ENCODE results near the gene SHBG. TPM values are rescaled to one million over a fixed set of nuclear protein-coding genes. Genes with fewer than 3 reads are reported as not detected.

Gene SHBG, protein sequence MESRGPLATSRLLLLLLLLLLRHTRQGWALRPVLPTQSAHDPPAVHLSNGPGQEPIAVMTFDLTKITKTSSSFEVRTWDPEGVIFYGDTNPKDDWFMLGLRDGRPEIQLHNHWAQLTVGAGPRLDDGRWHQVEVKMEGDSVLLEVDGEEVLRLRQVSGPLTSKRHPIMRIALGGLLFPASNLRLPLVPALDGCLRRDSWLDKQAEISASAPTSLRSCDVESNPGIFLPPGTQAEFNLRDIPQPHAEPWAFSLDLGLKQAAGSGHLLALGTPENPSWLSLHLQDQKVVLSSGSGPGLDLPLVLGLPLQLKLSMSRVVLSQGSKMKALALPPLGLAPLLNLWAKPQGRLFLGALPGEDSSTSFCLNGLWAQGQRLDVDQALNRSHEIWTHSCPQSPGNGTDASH
- total RNA-seq = 0.13 TPM in 1 of 2 replicates, not detected in the other

DNA sequence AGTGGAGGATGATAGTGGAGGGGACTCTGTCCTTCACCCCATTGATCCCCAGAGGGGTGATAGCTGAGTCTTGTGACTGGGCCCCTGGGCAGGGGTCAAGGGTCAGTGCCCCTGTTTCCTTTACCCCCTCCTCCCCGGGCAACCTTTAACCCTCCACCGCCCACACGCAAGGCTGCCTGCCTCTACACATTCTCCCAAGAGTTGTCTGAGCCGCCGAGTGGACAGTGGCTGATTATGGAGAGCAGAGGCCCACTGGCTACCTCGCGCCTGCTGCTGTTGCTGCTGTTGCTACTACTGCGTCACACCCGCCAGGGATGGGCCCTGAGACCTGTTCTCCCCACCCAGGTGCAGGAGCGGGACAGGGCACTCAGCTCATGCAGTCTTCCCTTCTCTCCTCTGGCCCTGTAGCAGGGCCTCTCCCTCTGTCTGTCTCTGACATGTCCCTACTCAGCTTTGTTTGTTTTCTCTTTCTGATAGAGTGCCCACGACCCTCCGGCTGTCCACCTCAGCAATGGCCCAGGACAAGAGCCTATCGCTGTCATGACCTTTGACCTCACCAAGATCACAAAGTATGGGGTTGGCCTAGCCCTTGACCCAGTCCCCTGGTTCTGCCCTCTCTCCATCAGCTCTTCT, at the start of gene SHBG:
SHBG (plus strand) TSS at position 197 of the 633 bp plus-strand sequence; CDS start at position 235, 38 bp downstream.

DNA sequence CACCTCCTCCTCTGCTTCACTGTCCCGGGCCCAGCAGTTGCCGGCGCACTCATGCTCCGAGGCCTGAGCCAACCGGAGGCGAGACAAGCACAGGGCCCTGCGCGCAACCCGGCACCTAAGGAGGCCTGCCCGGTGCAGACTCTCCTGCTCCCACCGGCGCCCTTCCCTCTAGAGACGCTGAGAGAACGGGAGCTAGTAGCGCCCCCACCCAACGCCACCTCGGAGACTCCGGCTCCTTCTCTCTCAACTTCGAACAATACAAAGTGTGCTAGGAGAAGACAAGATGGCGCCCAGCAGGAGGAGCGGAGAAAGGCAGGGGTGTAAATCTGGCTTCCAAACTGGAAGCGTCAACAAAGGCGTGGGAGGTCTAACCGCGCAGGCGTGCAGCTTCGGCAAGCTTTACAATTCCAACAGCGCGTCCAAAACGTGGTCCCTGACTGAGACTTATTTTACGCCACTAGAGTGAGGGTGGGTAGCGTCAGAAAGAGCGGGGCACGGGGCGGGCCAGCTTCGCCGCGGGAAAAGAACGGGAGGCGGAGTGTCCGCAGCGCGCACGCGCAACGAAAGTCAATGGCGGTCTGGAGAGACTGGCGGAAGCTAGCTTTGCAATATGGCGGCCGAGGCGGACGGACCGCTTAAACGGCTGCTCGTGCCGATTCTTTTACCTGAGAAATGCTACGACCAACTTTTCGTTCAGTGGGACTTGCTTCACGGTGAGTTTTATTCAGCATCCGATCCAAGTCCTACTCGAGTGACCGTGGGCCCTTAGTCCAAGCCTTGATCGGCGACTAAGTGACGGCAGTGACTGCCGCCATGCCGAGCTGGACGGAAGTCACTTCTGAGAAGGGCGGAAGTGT, 46.5 kb upstream of the SHBG start, which contains the start of gene MPDU1:
MPDU1 (plus strand) TSS at position 600 of the 857 bp plus-strand sequence; CDS start at position 611, 11 bp downstream.

GRCh38 chr17:7589891-7590691, 39.8 kb upstream of the SHBG start, which contains the start of gene SOX15:
Gene SOX15 (minus strand): TSS chr17:7590094. CDS start chr17:7589676, 418 bp downstream.

GRCh38 chr17:7614425-7615264, 15.3 kb upstream of the SHBG start, which contains the start of gene FXR2:
Gene FXR2 (minus strand): TSS chr17:7614897. CDS start chr17:7614532, 365 bp downstream.

GRCh38 chr17:7627250-7628121, 2.4 kb upstream of the SHBG start, which contains the start of gene SAT2:
Gene SAT2 (minus strand): TSS chr17:7627821. CDS start chr17:7627635, 186 bp downstream.

GRCh38 chr17:7650509-7651096, 20.7 kb downstream of the SHBG start, which contains the start of gene ATP1B2:
Gene ATP1B2 (plus strand): TSS chr17:7650926. CDS start chr17:7651519, 593 bp downstream.

Other genes with a start within 250 kb of the SHBG start
- 0.15 and 2.5 TPM in 2 replicates for gene TNK1, start 249.0 kb upstream of the SHBG start, total RNA-seq
- gene PLSCR3, start 235.6 kb upstream of the SHBG start, total RNA-seq = 66.6 and 72.2 TPM in 2 replicates
- 41.1 and 116 TPM in 2 replicates for gene TMEM256, start 226.0 kb upstream of the SHBG start, total RNA-seq
- 2.9 and 3.1 TPM in 2 replicates for gene NLGN2, start 222.3 kb upstream of the SHBG start, total RNA-seq
- not detected in 2 replicates for gene SPEM1, start 209.8 kb upstream of the SHBG start, total RNA-seq
- gene SPEM2, start 204.5 kb upstream of the SHBG start, total RNA-seq = not detected in 2 replicates
- gene SPEM3, start 201.3 kb upstream of the SHBG start, total RNA-seq = not detected in 2 replicates
- gene TMEM102, start 194.7 kb upstream of the SHBG start, total RNA-seq = 8.0 and 9.7 TPM in 2 replicates
- 0.20 TPM in 1 of 2 replicates, not detected in the other for gene FGF11, start 190.6 kb upstream of the SHBG start, total RNA-seq
- 3.5 and 10.1 TPM in 2 replicates for gene CHRNB1, start 185.1 kb upstream of the SHBG start, total RNA-seq
- 18.9 and 20.9 TPM in 2 replicates for gene ZBTB4, start 150.5 kb upstream of the SHBG start, total RNA-seq
- not detected in 2 replicates for gene SLC35G6, start 148.7 kb upstream of the SHBG start, total RNA-seq
- 45.0 and 63.4 TPM in 2 replicates for gene POLR2A, start 145.8 kb upstream of the SHBG start, total RNA-seq
- gene TNFSF12, start 81.1 kb upstream of the SHBG start, total RNA-seq = 15.9 and 16.8 TPM in 2 replicates
- gene TNFSF13, start 71.4 kb upstream of the SHBG start, total RNA-seq = 2.8 and 5.5 TPM in 2 replicates
- gene SENP3, start 68.2 kb upstream of the SHBG start, total RNA-seq = 88.5 and 94.1 TPM in 2 replicates
- gene CD68, start 50.5 kb upstream of the SHBG start, total RNA-seq = 28.8 TPM in 2 replicates
- 308 and 329 TPM in 2 replicates for gene MPDU1, start 46.3 kb upstream of the SHBG start, total RNA-seq
- gene SOX15, start 40.0 kb upstream of the SHBG start, total RNA-seq = not detected in 2 replicates
- gene FXR2, start 15.2 kb upstream of the SHBG start, total RNA-seq = 29.8 and 33.8 TPM in 2 replicates
- gene SAT2, start 2.3 kb upstream of the SHBG start, total RNA-seq = 18.9 and 24.8 TPM in 2 replicates
- not detected in 2 replicates for gene ATP1B2, start 20.8 kb downstream of the SHBG start, total RNA-seq
- gene TP53, start 57.4 kb downstream of the SHBG start, total RNA-seq = 85.9 and 87.5 TPM in 2 replicates
- gene WRAP53, start 58.3 kb downstream of the SHBG start, total RNA-seq = 20.5 and 21.6 TPM in 2 replicates
- gene EFNB3, start 75.1 kb downstream of the SHBG start, total RNA-seq = 0.10 and 0.13 TPM in 2 replicates
- 0.93 and 1.7 TPM in 2 replicates for gene DNAH2, start 87.6 kb downstream of the SHBG start, total RNA-seq
- gene KDM6B, start 204.1 kb downstream of the SHBG start, total RNA-seq = 0.87 and 1.0 TPM in 2 replicates
- 375 and 382 TPM in 2 replicates for gene TMEM88, start 224.9 kb downstream of the SHBG start, total RNA-seq
- gene NAA38, start 227.4 kb downstream of the SHBG start, total RNA-seq = 128 and 161 TPM in 2 replicates
- 10.6 and 13.9 TPM in 2 replicates for gene CYB5D1, start 227.9 kb downstream of the SHBG start, total RNA-seq